Measurements from ENCODE around the gene FGFBP1. TPM values are rescaled to one million over a fixed set of nuclear protein-coding genes. Genes with fewer than 3 reads are reported as not detected.

The FGFBP1 gene
- total and polyA plus RNA-seq, 11 donors, result 1.1 TPM; not detected in 10

DNA sequence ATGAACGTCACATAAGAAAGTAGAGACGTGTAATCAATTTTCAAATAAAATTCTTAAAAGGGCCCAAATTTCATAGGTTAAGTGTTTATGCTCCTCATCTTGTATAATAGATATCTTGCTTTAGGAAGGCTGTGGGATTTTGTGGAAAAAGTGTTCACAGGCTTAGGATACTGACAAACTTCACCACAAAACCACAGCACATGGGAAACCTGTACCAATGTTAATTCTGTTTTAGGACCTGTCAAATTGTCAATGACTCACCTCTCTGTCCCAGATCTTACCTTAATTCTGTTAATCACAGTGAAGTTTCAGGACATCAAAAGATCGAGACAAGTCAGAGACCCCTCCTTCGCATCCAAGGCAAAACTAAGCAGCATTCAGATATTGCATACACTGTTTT, 24.2 kb downstream of the FGFBP1 start:
- Histone ChIP-seq H3K4me1 (no peaks in the 10 kb centered on the region), H3K9me3 (no peaks in the 10 kb centered on the region), H3K36me3 (no peaks in the 10 kb centered on the region), H3K27ac (no peak overlapping the region), H3K27me3 (peaks cover 0 to 32% (median 0%) of the 10 kb centered on the region in 9 donors), H3K4me3 (no peak overlapping the region)
- intact Hi-C loops (cut with DNase I), result no loop called here
- WGBS, 4 donors, result 95 to 99% (median 97%) methylated on average over 4 of the region's 4 CpGs
- no peak for ATAC-seq
- no peak for TF ChIP-seq POLR2A (IDR thresholded peaks at IDR 0.05)
- TF ChIP-seq, protein P1, sequence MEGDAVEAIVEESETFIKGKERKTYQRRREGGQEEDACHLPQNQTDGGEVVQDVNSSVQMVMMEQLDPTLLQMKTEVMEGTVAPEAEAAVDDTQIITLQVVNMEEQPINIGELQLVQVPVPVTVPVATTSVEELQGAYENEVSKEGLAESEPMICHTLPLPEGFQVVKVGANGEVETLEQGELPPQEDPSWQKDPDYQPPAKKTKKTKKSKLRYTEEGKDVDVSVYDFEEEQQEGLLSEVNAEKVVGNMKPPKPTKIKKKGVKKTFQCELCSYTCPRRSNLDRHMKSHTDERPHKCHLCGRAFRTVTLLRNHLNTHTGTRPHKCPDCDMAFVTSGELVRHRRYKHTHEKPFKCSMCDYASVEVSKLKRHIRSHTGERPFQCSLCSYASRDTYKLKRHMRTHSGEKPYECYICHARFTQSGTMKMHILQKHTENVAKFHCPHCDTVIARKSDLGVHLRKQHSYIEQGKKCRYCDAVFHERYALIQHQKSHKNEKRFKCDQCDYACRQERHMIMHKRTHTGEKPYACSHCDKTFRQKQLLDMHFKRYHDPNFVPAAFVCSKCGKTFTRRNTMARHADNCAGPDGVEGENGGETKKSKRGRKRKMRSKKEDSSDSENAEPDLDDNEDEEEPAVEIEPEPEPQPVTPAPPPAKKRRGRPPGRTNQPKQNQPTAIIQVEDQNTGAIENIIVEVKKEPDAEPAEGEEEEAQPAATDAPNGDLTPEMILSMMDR (IDR thresholded peaks at IDR 0.05), result no peak
- no peak for DNase-seq

DNA sequence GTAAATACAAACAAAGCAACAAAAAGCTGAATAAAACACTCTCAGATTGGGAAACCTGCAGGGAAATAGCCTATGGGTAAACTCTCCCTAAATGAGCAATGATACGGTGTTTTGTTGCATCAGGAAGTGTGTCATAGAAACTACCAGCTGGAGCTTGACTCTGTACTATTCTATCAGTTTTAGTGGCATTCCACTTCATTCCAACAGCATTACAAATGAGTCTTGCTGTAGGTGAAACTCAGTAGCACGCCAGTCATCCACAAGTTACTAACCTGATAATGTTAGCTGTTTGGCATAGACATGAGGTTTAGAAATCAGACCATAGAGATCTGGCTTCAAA, 24.9 kb downstream of the FGFBP1 start:
- no peak for TF ChIP-seq POLR2A (IDR thresholded peaks at IDR 0.05)
- TF ChIP-seq, protein P1 (IDR thresholded peaks at IDR 0.05), result no peak
- Histone ChIP-seq H3K9me3 (no peaks in the 10 kb centered on the region), H3K4me3 (no peak overlapping the region), H3K27me3 (peaks cover 0 to 27% (median 0%) of the 10 kb centered on the region in 9 donors), H3K27ac (no peak overlapping the region), H3K4me1 (no peaks in the 10 kb centered on the region), H3K36me3 (no peaks in the 10 kb centered on the region)
- WGBS, 4 donors, result 50 to 59% (median 57%) methylated on average over 2 of the region's 2 CpGs
- intact Hi-C loops (cut with DNase I), result no loop called here
- ATAC-seq, result no peak
- DNase-seq, result no peak

DNA sequence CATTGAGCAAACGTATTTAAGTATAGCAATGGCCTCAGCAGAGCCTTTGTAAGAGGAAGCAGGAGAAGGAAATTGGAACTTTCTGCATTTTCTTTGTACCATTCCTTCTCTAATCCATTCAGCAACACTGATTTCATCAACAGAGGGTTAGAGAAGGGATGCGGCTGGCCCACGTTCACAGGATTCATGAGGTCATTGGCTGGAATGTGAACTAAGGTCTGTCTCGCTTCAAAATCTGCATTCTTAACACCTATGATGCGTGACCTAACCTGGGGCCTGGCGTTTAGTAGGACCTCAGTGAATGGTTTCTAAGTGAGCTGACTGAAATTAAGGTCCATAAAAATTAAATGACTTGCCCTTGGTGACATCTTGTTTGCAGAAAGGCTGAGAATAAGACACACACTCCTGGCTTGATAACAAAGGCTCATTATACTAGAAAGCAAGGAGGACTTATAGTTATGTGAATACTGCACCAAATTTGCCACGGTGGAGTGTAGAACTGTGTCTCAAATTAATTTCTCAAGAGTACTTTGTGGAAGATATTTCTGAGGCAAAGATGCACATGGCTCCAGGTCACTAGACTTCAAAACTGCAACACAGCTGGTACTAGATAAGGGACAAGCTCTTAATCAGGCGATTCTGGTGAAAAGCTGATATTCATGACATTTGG, 25.4 kb downstream of the FGFBP1 start:
- Histone ChIP-seq H3K36me3 (no peaks in the 10 kb centered on the region), H3K27me3 (peaks cover 0 to 22% (median 0%) of the 10 kb centered on the region in 9 donors), H3K9me3 (no peaks in the 10 kb centered on the region), H3K4me3 (no peak overlapping the region), H3K27ac (no peak overlapping the region), H3K4me1 (no peaks in the 10 kb centered on the region)
- 57 to 64% (median 61%) methylated on average over 8 of the region's 8 CpGs for WGBS, 4 donors
- intact Hi-C loops (cut with DNase I), result no loop called here
- ATAC-seq, result no peak
- no peak for DNase-seq
- TF ChIP-seq, protein P1 (IDR thresholded peaks at IDR 0.05), result no peak
- no peak for TF ChIP-seq POLR2A (IDR thresholded peaks at IDR 0.05)

DNA sequence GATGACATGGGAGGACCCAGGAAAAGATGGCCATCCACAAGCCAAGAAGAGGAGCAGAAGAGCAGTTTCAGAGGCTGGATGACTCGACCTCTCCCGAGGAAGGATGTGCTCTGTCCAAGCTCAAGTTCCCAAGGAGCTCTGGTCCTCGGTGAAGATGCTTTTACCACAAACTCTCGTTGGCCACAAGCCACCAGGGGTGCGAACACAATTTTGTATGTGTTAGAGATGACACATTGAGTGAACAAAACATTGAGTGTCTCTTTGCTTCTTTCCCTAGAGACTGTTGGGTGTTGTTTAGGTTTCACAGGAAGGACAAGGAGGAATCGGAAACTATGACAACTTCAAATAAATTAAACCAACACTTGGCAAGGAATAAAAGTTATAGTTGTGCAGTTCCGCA, 26.3 kb downstream of the FGFBP1 start:
- no peak for TF ChIP-seq POLR2A (IDR thresholded peaks at IDR 0.05)
- TF ChIP-seq, protein P1 (IDR thresholded peaks at IDR 0.05), result no peak
- WGBS, 4 donors, result 56 to 66% (median 63%) methylated on average over 7 of the region's 7 CpGs
- no peak for DNase-seq
- Histone ChIP-seq H3K9me3 (no peaks in the 10 kb centered on the region), H3K27ac (no peak overlapping the region), H3K27me3 (peaks cover 0 to 20% (median 0%) of the 10 kb centered on the region in 9 donors), H3K4me3 (no peak overlapping the region), H3K4me1 (no peaks in the 10 kb centered on the region), H3K36me3 (no peaks in the 10 kb centered on the region)
- no peak for ATAC-seq
- intact Hi-C loops (cut with DNase I), result no loop called here
